GM23248 (cell line): ENCODE measurements around the gene EBP. TPM values are rescaled to one million over a fixed set of nuclear protein-coding genes. Genes with fewer than 3 reads are reported as not detected.
"Not testable (repeated sequence)": the region's sequence is repeated elsewhere in the genome, so short reads cannot be mapped to it uniquely, and the experiment has no call there.

Experiments used
- DNase-seq: peaks from one replicate; pipeline ENCODE4 v3.0.0-alpha.2; 2015
- H2AFZ ChIP-seq: fragments of 200-600 bp; sonication (generic); 2 replicates; pipeline ENCODE4 v1.6.1; 2016; ENCODE audit warnings: antibody characterized with exemption
- H3F3A ChIP-seq: fragments of 200-600 bp; sonication (generic); 2 replicates; pipeline ENCODE4 v1.6.1; 2016; ENCODE audit warnings: mild to moderate bottlenecking, antibody characterized with exemption, mixed run types; ENCODE audit not compliant: insufficient read depth
- H3K27ac ChIP-seq: fragments of 200-600 bp; sonication (generic); 2 replicates; pipeline ENCODE4 v1.5.1; 2016; ENCODE audit warnings: mild to moderate bottlenecking
- H3K27me3 ChIP-seq: fragments of 200-600 bp; sonication (generic); replicated peaks from 2 replicates; pipeline ENCODE4 v1.6.1; 2016; ENCODE audit warnings: mild to moderate bottlenecking; ENCODE audit not compliant: insufficient read depth
- H3K36me3 ChIP-seq: fragments of 200-600 bp; sonication (generic); 2 replicates; pipeline ENCODE4 v1.6.1; 2016; ENCODE audit warnings: low read depth, mild to moderate bottlenecking
- H3K4me1 ChIP-seq: fragments of 200-600 bp; sonication (generic); 2 replicates; pipeline ENCODE4 v1.6.1; 2016; ENCODE audit warnings: mild to moderate bottlenecking; ENCODE audit not compliant: insufficient read depth
- H3K4me2 ChIP-seq: fragments of 200-600 bp; sonication (generic); one replicate; pipeline ENCODE4 v1.6.1; 2016; ENCODE audit warnings: mild to moderate bottlenecking; ENCODE audit not compliant: unreplicated experiment
- H3K4me3 ChIP-seq: fragments of 200-600 bp; sonication (generic); 2 replicates; pipeline ENCODE4 v1.5.1; 2016; ENCODE audit warnings: mild to moderate bottlenecking
- H3K79me2 ChIP-seq: fragments of 200-600 bp; sonication (generic); 2 replicates; pipeline ENCODE4 v1.6.1; 2016; ENCODE audit warnings: mild to moderate bottlenecking; ENCODE audit not compliant: insufficient read depth
- H3K9ac ChIP-seq: fragments of 200-600 bp; sonication (generic); 2 replicates; pipeline ENCODE4 v1.6.1; 2016; ENCODE audit warnings: mild to moderate bottlenecking
- H3K9me2 ChIP-seq: fragments of 200-600 bp; sonication (generic); 2 replicates; pipeline ENCODE4 v1.6.1; 2016; ENCODE audit warnings: mixed run types, mild to moderate bottlenecking, moderate library complexity; ENCODE audit not compliant: insufficient read depth
- H3K9me3 ChIP-seq: fragments of 200-600 bp; sonication (generic); one replicate; pipeline ENCODE4 v1.6.1; 2017; ENCODE audit warnings: low read depth
- H4K20me1 ChIP-seq: fragments of 200-600 bp; sonication (generic); 2 replicates; pipeline ENCODE4 v1.6.0; 2016; ENCODE audit not compliant: insufficient read depth
- EZH2 ChIP-seq: fragments of 200-600 bp; sonication (generic); IDR thresholded peaks from 2 replicates; pipeline ENCODE4 v1.6.1; 2018; ENCODE audit warnings: antibody characterized with exemption, mild to moderate bottlenecking; ENCODE audit not compliant: insufficient read depth, poor library complexity, severe bottlenecking
- EZH2phosphoT487 ChIP-seq: fragments of 200-600 bp; sonication (generic); IDR thresholded peaks from 2 replicates; pipeline ENCODE4 v1.6.1; 2018; ENCODE audit warnings: antibody characterized with exemption, moderate library complexity, mild to moderate bottlenecking, low read depth; ENCODE audit not compliant: insufficient read depth
- WGBS, 2 experiments: methylation state at CpG; one replicate each; pipeline ENCODE4 v1.1.6; 2015 to 2017; ENCODE audit warnings: low lambda C conversion rate in 2 of 2, low coverage in 1 of 2; ENCODE audit errors: missing lambda C conversion rate in 2 of 2; 5-methylcytosine and 5-hydroxymethylcytosine counted together
- in situ Hi-C: fragments of 300-500 bp; cut with MboI; formaldehyde crosslinking; loops from 2 replicates; pipeline ENCODE4 v1.15.0; 2020
- polyA plus RNA-seq: library from polyadenylated mRNA; unstranded; fragments of >200 nt; fragmentation: Nextera tagmentation; extraction: Ambion mirVana; gene quantifications from 2 replicates; pipeline ENCODE4 v1.2.1, GENCODE V29; 2016
- total RNA-seq: library from RNA; depleted of rRNA; stranded (reverse); fragments of >200 nt; shearing (Covaris generic); gene quantifications from 2 replicates; pipeline ENCODE4 v1.2.3, GENCODE V29; 2014

The EBP gene
- total and polyA plus RNA-seq, 2 experiments from 2014 or later = 17.0 to 45.0 TPM

DNA sequence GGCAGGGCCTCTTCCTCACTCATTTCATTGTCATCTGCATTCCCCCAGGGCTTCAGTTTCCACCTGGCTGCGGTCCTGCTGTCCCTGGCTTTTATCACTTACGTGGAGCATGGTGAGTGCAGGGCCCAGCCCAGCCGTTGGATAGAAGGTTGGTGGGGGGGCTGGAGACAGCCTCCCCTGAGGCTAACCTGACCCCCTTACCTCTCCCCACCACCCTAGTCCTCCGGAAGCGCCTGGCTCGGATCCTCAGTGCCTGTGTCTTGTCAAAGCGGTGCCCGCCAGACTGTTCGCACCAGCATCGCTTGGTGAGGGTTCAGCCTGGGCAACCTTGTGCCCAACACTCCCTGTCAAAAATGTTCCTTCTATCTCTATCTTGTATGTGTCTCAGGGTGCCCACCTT, 5.8 kb upstream of the EBP start:
- Histone ChIP-seq H2AFZ (no peak overlapping the region), H4K20me1 (no peaks in the 10 kb centered on the region), H3K4me3 (no peak overlapping the region), H3K4me1 (no peaks in the 10 kb centered on the region), H3K36me3 (no peaks in the 10 kb centered on the region), H3K9me3 (no peaks in the 10 kb centered on the region), H3K79me2 (no peaks in the 10 kb centered on the region), H3K9ac (no peak overlapping the region), H3K9me2 (no peaks in the 10 kb centered on the region), H3K27me3 (no peaks in the 10 kb centered on the region), H3K27ac (no peak overlapping the region), H3K4me2 (no peak overlapping the region), H3F3A (no peaks in the 10 kb centered on the region)
- WGBS, 2 experiments = 91 to 97% methylated on average over 6 to 9 of the region's 10 CpGs
- DNase-seq = no peak
- in situ Hi-C loops = no loop called here
- TF ChIP-seq EZH2phosphoT487 = no peak

DNA sequence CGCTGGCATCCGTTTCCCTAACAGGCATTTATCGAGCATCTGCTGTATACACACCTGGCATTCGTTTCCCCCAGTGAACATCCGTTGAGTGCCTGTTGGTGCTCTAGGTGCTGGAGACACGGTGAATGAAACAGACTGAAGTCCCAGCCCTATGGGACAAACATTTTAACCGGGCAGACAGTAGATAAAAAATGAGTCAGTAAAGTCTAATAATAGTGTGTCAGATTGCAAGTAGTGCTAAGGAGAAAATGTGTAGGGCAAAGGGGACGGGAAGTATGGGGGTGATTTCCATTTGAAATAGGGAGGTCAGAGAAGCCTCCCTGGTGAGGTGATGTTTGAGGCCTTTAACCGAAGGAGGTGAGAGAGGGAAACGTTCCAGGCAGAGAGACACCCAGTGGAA, 5.3 kb upstream of the EBP start:
- in situ Hi-C loops = no loop called here
- Histone ChIP-seq H3K36me3 (no peaks in the 10 kb centered on the region), H3K27me3 (no peaks in the 10 kb centered on the region), H3K9me2 (no peaks in the 10 kb centered on the region), H4K20me1 (no peaks in the 10 kb centered on the region), H3K4me1 (no peaks in the 10 kb centered on the region), H3K9ac (no peak overlapping the region), H2AFZ (no peak overlapping the region), H3F3A (no peaks in the 10 kb centered on the region), H3K4me3 (no peak overlapping the region), H3K27ac (no peak overlapping the region), H3K9me3 (no peaks in the 10 kb centered on the region), H3K79me2 (no peaks in the 10 kb centered on the region), H3K4me2 (no peak overlapping the region)
- TF ChIP-seq EZH2 (no peak), EZH2phosphoT487 (no peak)
- DNase-seq = no peak
- WGBS, 2 experiments = 90 to 92% methylated on average over 10 of the region's 10 CpGs

DNA sequence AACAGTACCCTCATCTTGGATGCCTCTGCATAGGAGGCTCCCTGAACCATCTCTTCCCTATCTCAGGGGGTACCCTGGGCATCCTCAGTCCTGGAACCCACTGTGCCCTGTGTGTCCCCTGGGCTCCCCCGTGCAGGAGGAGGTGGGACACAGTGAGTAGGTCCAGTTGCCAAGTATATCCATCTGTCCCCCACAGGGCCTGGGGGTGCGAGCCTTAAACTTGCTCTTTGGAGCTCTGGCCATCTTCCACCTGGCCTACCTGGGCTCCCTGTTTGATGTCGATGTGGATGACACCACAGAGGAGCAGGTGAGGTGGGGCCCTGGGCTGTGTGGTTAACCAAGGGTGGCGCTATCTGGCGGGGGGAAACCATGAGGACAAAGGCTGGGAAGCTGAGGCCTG, 4.6 kb upstream of the EBP start:
- Histone ChIP-seq H3F3A (no peaks in the 10 kb centered on the region), H3K9ac (no peak overlapping the region), H3K9me2 (no peaks in the 10 kb centered on the region), H4K20me1 (no peaks in the 10 kb centered on the region), H3K9me3 (no peaks in the 10 kb centered on the region), H3K27me3 (no peaks in the 10 kb centered on the region), H3K4me2 (no peak overlapping the region), H3K4me1 (no peaks in the 10 kb centered on the region), H3K79me2 (no peaks in the 10 kb centered on the region; the same call in 1 of the 2 replicates), H3K27ac (no peak overlapping the region), H3K4me3 (no peak overlapping the region), H2AFZ (no peak overlapping the region), H3K36me3 (no peaks in the 10 kb centered on the region)
- TF ChIP-seq EZH2phosphoT487 (no peak), EZH2 (no peak)
- WGBS, 2 experiments = 100% methylated on average over 3 to 4 of the region's 5 CpGs
- in situ Hi-C loops = no loop called here
- no peak for DNase-seq

DNA sequence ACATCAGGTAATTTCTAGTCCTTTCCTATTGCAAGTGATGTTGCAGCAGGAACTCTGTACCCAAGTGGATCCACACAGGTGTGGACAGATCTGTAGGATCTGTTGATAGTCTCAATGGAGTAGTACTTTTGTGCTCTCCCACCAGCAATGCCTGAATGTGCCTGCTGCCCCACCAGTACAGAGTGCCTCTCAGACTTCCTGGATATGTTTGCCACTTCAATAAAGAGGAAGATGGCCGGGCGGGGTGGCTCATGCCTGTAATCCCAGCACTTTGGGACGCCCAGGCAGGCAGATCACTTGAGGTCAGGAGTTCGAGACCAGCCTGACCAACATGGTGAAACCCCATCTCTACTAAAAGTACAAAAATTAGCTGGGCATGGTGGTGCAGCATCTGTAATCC, 2.1 kb upstream of the EBP start:
- H3K9me3 ChIP-seq, H3F3A ChIP-seq, H3K9ac ChIP-seq, H3K4me3 ChIP-seq, H3K79me2 ChIP-seq, H2AFZ ChIP-seq, in situ Hi-C loops, H3K27ac ChIP-seq, H3K9me2 ChIP-seq, DNase-seq, H3K36me3 ChIP-seq, H3K4me1 ChIP-seq, H3K27me3 ChIP-seq, H3K4me2 ChIP-seq, H4K20me1 ChIP-seq: not testable (repeated sequence)
- 57 to 86% methylated on average over 3 to 4 of the region's 4 CpGs for WGBS, 2 experiments

DNA sequence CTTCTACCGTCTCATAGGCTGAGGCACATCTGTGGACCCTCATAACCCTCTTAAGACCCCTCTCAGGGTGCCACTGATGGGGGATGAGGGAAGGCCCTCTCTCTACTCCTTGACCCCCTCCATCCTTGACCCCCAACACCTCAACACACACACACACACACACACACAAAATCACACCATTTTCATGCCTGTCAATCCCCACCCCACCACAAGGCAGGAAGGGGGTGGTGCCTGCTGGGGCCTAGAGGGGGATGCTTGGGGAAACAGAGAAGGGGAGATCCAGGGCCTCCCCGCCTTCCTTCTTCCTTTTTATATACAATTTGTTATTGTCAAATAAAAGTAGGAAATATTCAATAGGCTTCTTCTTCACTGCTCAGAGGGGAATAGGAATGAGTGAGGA, 1.2 kb upstream of the EBP start:
- Histone ChIP-seq H3K4me1 (no peaks in the 10 kb centered on the region), H3K4me3 (no peak overlapping the region), H3K27ac (no peak overlapping the region), H3K36me3 (no peaks in the 10 kb centered on the region), H3K9ac (no peak overlapping the region), H4K20me1 (no peaks in the 10 kb centered on the region), H2AFZ (no peak overlapping the region), H3K27me3 (no peaks in the 10 kb centered on the region), H3K79me2 (peaks cover 4% of the 10 kb centered on the region), H3K9me3 (no peaks in the 10 kb centered on the region), H3K9me2 (no peaks in the 10 kb centered on the region), H3K4me2 (no peak overlapping the region), H3F3A (0 out of 2 replicates have a peak, but pooled peaks cover 6% of the 10 kb centered on the region)
- DNase-seq = no peak
- TF ChIP-seq EZH2phosphoT487 = no peak
- no peak for TF ChIP-seq EZH2
- 100% methylated on average over 1 to 2 of the region's 2 CpGs for WGBS, 2 experiments
- in situ Hi-C loops = no loop called here
